ENCODE data around the gene ZRANB1. TPM values are rescaled to one million over a fixed set of nuclear protein-coding genes. Genes with fewer than 3 reads are reported as not detected.

Gene ZRANB1
- total and polyA plus RNA-seq, 10 of the 15 experiments (the other 5 are each of a cell fraction or from before 2014, with no cell fraction given) = 1.7 to 11.8 (median 6.2) TPM

- H3K9ac ChIP-seq (ENCODE audit: control insufficient read depth, insufficient read depth, low read length) = no peak overlapping the region
- H3K27me3 ChIP-seq (replicated peaks in 1 of 2; ENCODE audit: control insufficient read depth in 2 of 2, insufficient read depth in 2 of 2, low read length in 1 of 2) = no peaks in the 10 kb centered on the region
- FAIRE-seq (no peak), DNase-seq (ENCODE audit: low read depth, low spot score) (no peak), ATAC-seq (no peak)
- ChIA-PET CTCF (interaction anchor here (0.9 to 1.6 kb wide), 2 partner anchors 10 to 11 kb away, joined by 3 to 4 read pairs; no protein-coding TSS in a partner anchor), SMC1A (ENCODE audit: uncharacterized antibody, unreplicated experiment) (interaction anchor here (0.6 to 2.3 kb wide), 2 partner anchors 11 to 376 kb away, joined by 3 to 5 read pairs; no protein-coding TSS in a partner anchor), POLR2A (interaction anchor here (0.6 to 0.7 kb wide), 2 partner anchors 17 to 20 kb away, joined by 3 read pairs; no protein-coding TSS in a partner anchor), RAD21 (ENCODE audit: unreplicated experiment) (no interaction called here)
- H3K36me3 ChIP-seq (ENCODE audit: control insufficient read depth in 2 of 2, insufficient read depth in 2 of 2, low read length in 1 of 2) = no peaks in the 10 kb centered on the region
- in situ Hi-C loops (cut with MboI) = no loop called here
- H3K4me1 ChIP-seq (ENCODE audit: control insufficient read depth, insufficient read depth, low read length) = peaks cover 5% of the 10 kb centered on the region; the same call in 1 of the 2 replicates
- peaks cover 29% of the 10 kb centered on the region for H3K79me2 ChIP-seq (ENCODE audit: control insufficient read depth, insufficient read depth, low read length)
- H2AFZ ChIP-seq (ENCODE audit: control insufficient read depth, low read depth, low read length) = no peak overlapping the region
- TF ChIP-seq SMAD1 (IDR thresholded peaks at IDR 0.05; ENCODE audit: low read depth, partially characterized antibody) (no peak), PAX5 (IDR thresholded peaks at IDR 0.05; ENCODE audit: borderline replicate concordance, low read depth, low read length) (no peak), BRCA1 (IDR thresholded peaks at IDR 0.05; ENCODE audit: low read depth, low read length) (no peak), JUNB (IDR thresholded peaks at IDR 0.05) (no peak), CBFB (IDR thresholded peaks at IDR 0.05; ENCODE audit: low read depth) (no peak), CREM (IDR thresholded peaks at IDR 0.05; ENCODE audit: low read depth) (no peak)
- BruUV-seq (replicated peaks) = no TSS peak
- H3K4me2 ChIP-seq (ENCODE audit: control insufficient read depth, insufficient read depth) = no peak overlapping the region
- 97% methylated on average over 7 of the region's 7 CpGs for WGBS (ENCODE audit: insufficient coverage, insufficient replicate concordance, low lambda C conversion rate, missing lambda C conversion rate)
- intact Hi-C loops (cut with micrococcal nuclease; ENCODE audit: unreplicated experiment) = no loop called here
- H3K27ac ChIP-seq (ENCODE audit: control insufficient read depth, insufficient read depth) = no peak overlapping the region
- H3K9me3 ChIP-seq (replicated peaks; ENCODE audit: control insufficient read depth, insufficient read depth, low read length) = no peaks in the 10 kb centered on the region; the same call in 1 of the 3 replicates
- no peaks in the 10 kb centered on the region for H4K20me1 ChIP-seq (ENCODE audit: control insufficient read depth, insufficient read depth)
- no peak overlapping the region for H3K4me3 ChIP-seq
These were observed 5.1 kb upstream of the ZRANB1 start for GRCh38 chr10:124936813-124937212.

- in situ Hi-C loops (cut with MboI) = no loop called here
- H3K4me1 ChIP-seq (ENCODE audit: control insufficient read depth, insufficient read depth, low read length) = peaks cover 5% of the 10 kb centered on the region; the same call in 1 of the 2 replicates
- TF ChIP-seq EGR1 (IDR thresholded peaks at IDR 0.05; ENCODE audit: borderline replicate concordance in 1 of 2, low read depth in 2 of 2, low read length in 2 of 2) = no peak
- no peak for TF ChIP-seq TAF1 (IDR thresholded peaks at IDR 0.05; ENCODE audit: borderline replicate concordance, low read depth, low read length)
- TF ChIP-seq POLR2AphosphoS5 (IDR thresholded peaks at IDR 0.05; ENCODE audit: low read length) = no peak
- TF ChIP-seq CEBPZ (IDR thresholded peaks at IDR 0.05; ENCODE audit: low read depth, low read length) = no peak
- TF ChIP-seq ZNF207 (IDR thresholded peaks at IDR 0.05; ENCODE audit: borderline replicate concordance) = no peak
- TF ChIP-seq KLF5 (IDR thresholded peaks at IDR 0.05; ENCODE audit: partially characterized antibody) = no peak
- no peak for TF ChIP-seq TCF3 (IDR thresholded peaks at IDR 0.05; ENCODE audit: borderline replicate concordance, insufficient read depth, low read depth, low read length)
- TF ChIP-seq NR2F1 (conservative IDR thresholded peaks at IDR 0.05) = no peak
- no peak for TF ChIP-seq SREBF2 (IDR thresholded peaks at IDR 0.05; ENCODE audit: low read length)
- TF ChIP-seq PML (IDR thresholded peaks at IDR 0.05; ENCODE audit: low read length) = no peak
These were observed 2.6 kb upstream of the ZRANB1 start for GRCh38 chr10:124939290-124939689.

More at GRCh38 chr10:124939290-124939689, 2.6 kb upstream of the ZRANB1 start:
- no TSS peak for BruUV-seq (replicated peaks)
- H3K4me3 ChIP-seq = no peak overlapping the region
- DNase-seq (ENCODE audit: low read depth, low spot score) (no peak), ATAC-seq (no peak), FAIRE-seq (no peak)
- H3K36me3 ChIP-seq (ENCODE audit: control insufficient read depth in 2 of 2, insufficient read depth in 2 of 2, low read length in 1 of 2) = no peaks in the 10 kb centered on the region; a peak in 1 of 4 replicates
- CTCF ChIA-PET = no interaction called here
- no peaks in the 10 kb centered on the region for H4K20me1 ChIP-seq (ENCODE audit: control insufficient read depth, insufficient read depth)
- H3K9me3 ChIP-seq (replicated peaks; ENCODE audit: control insufficient read depth, insufficient read depth, low read length) = no peaks in the 10 kb centered on the region
- intact Hi-C loops (cut with micrococcal nuclease; ENCODE audit: unreplicated experiment) = no loop called here
- H3K79me2 ChIP-seq (ENCODE audit: control insufficient read depth, insufficient read depth, low read length) = peaks cover 41% of the 10 kb centered on the region
- SMC1A ChIA-PET (ENCODE audit: uncharacterized antibody, unreplicated experiment) = interaction anchor here (1.3 kb wide), 1 partner anchor 24 kb away, joined by 3 read pairs; no protein-coding TSS in a partner anchor
- no peak overlapping the region for H3K9ac ChIP-seq (ENCODE audit: control insufficient read depth, insufficient read depth, low read length)
- RAD21 ChIA-PET (ENCODE audit: unreplicated experiment) = no interaction called here
- H2AFZ ChIP-seq (ENCODE audit: control insufficient read depth, low read depth, low read length) = no peak overlapping the region
- no peaks in the 10 kb centered on the region for H3K27me3 ChIP-seq (replicated peaks in 1 of 2; ENCODE audit: control insufficient read depth in 2 of 2, insufficient read depth in 2 of 2, low read length in 1 of 2)
- H3K4me2 ChIP-seq (ENCODE audit: control insufficient read depth, insufficient read depth) = no peak overlapping the region
- 100% methylated on average over 1 of the region's 1 CpG for WGBS (ENCODE audit: insufficient coverage, insufficient replicate concordance, low lambda C conversion rate, missing lambda C conversion rate)
- H3K27ac ChIP-seq (ENCODE audit: control insufficient read depth, insufficient read depth) = no peak overlapping the region
- POLR2A ChIA-PET = no interaction called here
